Stimulated activated CD4-positive, alpha-beta T cell treated with anti-CD3 and anti-CD28 coated beads, Interleukin-1b, Interleukin-23, amount 100 ng/mL, for 4 hours (primary cell): ENCODE results near the gene KATNIP.
"Not testable (repeated sequence)": the region's sequence is repeated elsewhere in the genome, so short reads cannot be mapped to it uniquely, and the experiment has no call there.

Source experiments
- DNase-seq, 2 donors: peaks; one replicate each; pipeline ENCODE4 v3.0.0-alpha.2; 2020; ENCODE audit warnings: low read depth in 2 of 2

KATNIP gene

DNA sequence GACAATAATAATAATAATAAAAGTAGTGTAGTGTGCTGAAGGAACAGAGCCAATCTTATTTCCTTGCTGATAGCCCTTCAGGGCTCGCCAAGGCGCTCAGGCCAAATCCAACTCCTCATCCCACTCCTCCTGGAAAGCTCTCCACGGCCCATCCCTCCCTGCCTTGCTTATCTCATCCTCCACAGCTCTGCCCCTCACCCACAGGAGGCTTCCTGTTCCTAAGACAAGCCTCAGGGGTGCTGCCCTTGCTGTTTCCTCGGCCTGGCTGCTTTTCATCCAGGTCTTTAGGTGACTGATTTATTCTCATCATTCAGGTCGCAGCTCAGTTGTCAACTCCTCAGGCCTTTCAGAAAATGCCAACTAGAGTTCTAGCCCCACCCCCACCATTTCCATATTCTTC is 11.4 kb upstream of the KATNIP start:
- no peak for DNase-seq

DNA sequence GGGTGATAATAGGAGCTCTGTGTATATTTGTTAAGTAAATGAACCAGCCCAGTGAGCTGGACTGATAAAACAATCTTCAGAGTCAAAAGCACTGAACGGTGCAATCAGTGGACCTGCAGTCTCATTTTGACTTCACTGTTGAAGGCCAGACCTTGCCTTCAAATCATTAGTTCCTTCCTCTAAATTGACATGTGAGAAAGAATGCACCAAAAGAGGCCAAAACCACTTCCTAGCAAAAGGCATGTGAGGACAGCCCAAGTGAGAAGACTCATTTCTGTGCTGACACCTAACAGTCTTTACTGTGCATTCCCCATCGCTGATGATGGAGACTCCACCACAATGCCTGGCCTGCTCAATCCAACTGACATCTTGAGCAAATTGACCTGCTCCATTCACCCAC is 10.8 kb upstream of the KATNIP start:
- no peak for DNase-seq

DNA sequence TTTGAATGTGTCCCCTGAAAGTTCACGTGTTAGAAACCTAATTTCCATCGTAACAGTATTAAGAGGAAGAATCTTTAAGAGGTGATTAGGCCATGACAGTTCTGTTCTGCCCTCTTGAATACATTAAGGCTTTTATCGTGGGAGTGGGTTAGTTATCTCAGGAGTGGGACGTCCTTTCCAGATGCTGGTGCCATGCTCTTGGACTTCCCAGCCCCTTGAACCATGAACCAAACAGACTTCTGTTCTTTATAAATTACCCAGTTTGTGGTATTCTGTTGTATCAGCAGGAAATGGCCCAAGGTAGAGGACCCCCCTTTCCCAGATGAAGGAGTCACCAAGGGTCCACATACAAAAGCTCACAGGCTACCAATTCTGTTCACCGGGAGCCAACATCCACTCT is 10.3 kb upstream of the KATNIP start:
- no peak for DNase-seq

DNA sequence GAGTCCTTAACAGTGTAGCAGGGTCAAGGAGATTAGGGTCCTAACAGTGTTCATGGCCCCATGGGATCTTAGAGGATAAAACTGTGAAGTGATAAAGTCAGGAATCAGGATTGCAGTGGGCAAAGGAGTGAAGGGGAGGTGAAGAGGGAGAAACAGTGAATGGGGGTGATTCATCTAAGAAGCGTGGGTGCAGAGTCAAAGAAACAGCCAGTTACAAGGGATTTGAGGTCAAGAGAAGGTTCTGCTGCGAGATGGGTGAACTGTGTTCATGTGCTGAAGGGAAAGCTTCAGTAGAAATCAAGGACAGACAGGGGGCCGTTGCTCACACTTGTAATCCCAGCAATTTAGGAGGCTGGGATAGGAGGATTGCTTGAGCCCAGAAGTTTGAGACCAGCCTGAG is 6.1 kb upstream of the KATNIP start:
- no peak for DNase-seq

DNA sequence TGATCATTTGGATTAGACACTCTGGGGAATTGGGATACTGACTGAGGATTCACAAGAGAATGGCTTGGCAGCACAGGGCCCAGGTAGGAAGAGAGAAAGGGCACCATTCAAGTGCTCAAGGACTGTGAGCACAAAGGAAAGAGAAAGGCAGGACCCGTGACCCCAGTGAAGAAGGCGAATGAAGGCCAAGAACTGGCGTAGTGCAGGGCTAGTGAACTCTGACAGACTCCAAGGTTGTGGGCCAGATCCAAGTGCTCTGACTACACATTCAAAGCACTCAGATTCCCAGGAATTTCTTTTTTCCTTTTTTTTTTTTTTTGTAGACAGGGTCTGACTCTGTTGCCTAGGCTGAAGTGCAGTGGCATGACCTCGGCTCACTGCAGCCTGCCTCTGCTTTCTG is 5.3 kb upstream of the KATNIP start:
- DNase-seq: no peak

DNA sequence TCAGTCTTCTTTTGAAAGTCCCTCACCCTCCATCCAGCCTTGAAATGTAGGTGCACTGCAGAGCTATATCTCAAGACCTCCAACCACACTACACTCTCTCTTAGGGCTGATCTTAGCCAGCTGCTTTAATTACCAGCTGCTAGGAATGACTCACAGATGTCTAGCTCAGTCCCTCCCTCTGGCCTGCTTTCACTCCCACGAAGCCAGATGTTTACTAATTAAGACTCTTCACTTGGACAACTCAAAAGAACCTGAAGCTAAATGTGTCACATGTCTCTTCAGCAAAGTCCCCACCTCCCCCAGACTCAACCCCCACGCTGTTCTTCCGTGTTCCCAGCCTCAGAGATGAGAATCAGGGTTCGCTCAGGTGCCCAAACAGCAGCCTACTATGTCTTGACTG is 2.8 kb upstream of the KATNIP start:
- DNase-seq: no peak

DNA sequence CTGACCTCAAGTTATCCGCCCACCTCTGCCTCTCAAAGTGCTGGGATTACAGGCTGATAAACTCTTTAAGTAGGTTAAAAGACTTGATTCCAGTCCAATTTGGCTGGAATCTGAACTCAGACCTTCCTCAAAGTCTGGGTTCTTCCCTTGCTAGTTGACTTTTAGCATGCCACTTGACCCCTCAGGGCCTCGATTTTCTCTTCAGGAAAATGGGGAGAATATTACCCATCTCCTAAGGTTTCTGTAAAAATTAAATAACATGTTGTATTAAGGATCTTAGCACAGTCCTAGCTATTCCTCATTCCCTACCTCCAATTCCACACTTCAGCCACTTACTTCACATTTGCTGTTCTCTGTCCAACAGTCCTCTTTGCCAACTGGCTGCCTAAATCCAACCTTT is 2.1 kb upstream of the KATNIP start:
- no peak for DNase-seq

DNA sequence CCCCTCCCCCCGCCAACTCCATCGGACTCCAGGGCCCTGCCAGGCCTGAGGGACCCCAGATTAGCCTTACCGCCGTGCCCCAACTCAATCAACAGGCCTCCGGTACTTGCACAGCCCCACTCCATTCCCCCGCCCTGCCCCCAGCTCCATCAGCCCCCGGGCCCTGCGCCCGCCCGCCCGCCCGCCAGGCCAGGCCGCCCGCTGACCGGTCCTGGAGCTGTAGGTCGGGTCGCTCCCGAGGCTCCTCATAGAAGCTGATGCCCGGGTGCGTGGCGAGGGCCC is 539 bp upstream of the KATNIP start:
- DNase-seq: no peak

DNA sequence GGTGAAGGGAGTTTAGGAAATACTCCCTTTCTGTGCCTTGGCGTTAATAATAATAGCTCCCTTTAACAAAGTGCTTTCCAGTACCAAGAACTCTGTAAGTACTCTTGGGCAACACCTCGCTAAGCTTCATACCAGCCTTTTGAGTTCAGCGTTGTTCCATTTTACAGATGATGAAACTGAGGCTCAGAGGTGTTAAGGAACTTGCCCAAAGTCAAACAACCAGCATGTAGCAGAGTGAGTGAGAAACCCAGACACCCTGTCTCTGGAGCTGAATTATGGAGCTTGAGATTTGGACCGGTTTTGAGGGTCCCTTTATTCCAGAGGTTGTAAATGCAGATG is 607 bp downstream of the KATNIP start:
- DNase-seq: no peak

DNA sequence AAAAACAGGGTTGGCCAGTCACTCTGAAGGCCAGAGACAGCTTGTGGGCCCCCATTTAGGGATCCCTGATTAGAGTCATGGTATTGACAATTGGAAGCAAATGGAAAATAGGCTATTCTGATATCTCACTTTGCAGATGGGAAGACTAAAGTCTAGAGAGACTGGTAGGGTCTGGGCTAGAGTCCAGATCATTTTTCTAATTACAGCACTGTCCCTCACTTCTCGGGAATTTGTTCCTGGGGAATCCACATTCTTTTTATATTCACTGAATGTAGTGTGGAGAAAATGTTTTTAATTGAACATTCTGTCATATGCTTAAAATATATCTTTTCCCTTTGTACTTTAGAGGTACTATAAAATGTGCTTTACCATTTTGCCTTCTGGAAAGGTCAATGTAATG is 1.1 kb downstream of the KATNIP start:
- DNase-seq: no peak

DNA sequence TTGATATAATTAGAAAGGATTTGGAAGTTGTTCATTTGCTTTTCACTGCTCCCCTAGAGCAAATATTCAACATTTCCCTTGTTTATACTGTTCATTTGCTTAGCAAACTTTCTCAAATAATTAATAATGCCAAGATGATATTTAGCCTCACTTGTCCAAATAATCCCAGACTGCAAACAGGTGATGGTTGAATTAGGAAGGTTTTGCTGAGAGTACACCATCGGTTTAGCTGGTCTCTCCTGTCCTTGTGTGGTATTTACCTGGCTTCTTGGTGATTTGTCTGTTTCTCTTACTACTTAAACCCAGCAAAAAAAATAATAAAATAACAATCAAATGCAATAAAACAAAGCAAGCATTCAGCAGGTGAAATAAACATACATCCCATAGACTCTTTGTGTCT is 6.5 kb downstream of the KATNIP start:
- no peak for DNase-seq

DNA sequence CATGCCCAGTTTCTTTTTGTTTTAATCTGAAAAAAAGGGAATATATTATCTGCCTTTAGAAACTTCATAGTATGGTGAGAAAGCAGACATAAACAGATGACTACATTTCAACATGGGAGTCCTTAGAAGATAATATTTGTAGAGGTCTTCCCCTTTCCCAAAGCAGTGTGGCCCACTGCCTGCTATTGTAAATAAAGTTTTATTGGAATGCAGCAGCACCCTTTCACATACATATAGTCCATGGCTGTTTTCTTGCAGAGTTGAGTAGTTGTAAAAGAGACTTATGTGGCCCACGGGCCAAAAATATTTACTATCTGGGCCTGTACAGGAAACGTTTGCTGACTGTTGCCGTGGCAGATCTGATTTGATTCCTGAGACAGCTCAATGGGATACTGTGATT is 8.5 kb downstream of the KATNIP start:
- no peak for DNase-seq

DNA sequence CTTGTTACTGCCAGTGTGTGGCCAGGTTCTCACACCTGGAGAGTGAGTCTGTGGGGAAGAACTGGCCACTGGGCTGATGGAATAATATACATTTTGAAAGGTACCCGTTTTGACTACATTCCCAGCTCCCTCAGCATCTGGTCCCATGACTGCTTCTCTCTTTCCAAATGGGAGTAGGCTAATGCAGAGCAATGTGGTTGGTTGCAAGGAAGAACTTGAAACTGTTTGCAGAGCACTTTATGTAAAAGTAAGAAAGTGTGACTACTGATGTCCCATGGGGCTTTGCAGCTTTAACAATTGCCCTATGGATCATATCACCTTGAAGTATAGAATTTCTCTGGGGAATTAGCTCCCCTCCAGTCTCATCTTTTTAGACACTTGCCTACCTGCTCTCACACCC is 9.0 kb downstream of the KATNIP start:
- no peak for DNase-seq

DNA sequence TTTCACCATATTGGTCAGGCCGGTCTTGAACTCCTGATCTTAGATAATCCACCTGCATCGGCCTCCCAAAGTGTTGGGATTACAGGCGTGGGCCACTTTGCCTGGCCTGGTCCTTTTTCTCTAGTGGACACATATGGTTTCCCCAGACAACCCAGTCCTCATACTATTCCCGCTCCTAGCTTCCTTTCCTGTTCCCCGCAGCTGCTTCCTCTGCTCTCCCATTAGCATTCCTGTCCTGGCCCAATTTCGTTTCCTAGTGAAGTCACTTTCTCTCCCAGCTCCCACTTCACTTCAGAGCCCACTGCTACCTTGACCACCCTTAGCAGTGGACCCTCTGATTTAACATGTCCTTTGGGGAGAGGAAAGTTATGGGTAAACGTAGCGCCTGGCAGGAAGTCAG is 11.3 kb downstream of the KATNIP start:
- DNase-seq: no peak

DNA sequence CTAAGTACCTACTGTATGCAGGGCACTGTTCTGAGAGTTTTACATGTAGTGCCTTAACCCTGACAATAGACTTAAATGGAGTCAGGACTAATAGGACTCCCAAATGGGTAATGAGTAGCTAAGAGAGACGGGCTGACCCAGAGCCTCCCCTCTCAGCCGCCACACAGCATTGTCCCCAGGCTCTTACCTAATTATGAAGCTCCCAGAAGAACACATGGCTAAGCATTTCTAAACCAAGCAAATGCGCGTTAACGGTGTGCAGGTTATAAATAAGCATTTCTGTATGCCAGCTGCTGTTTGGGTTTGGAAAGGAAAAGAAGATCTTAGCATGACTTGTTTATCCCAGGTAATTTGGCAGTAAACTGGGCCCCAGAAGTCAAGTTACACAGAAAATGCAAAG is 14.3 kb downstream of the KATNIP start:
- DNase-seq: no peak

DNA sequence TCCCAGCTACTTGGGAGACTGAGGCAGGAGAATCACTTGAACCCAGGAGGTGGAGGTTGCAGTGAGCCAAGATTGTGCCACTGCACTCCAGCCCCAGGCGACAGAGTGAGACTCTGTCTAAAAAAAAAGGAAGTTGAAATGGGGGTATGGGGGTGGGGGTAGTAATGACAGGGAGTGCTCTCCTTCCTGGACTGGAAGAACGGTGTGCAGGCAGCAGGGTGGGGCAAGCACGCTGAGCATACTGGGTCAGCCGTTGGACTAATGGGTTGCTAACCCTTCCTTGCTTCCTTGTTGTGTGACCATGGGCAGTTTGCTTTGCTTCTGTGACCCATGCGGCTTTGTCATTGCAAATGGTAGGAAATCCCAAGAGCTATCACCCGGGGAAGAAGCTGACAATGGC is 16.5 kb downstream of the KATNIP start:
- DNase-seq: no peak

DNA sequence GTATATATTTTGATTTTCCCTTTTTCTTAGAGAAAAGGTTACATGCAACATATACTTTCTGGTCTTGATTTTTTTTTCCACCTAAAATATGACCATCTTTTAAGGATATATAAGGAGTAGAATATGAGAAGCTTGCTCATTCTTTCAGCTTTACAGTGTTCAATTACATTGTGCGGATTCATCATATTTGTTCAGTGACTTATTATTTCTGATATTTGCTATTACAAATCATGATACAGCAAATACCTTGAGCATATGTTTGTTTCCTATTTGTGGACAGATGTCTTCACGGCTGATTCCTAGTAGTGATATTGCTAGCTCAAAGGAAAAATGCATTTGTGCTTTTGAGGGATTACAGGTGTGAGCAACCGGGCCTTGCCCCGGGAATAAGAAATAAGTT is 18.1 kb downstream of the KATNIP start:
- no peak for DNase-seq

DNA sequence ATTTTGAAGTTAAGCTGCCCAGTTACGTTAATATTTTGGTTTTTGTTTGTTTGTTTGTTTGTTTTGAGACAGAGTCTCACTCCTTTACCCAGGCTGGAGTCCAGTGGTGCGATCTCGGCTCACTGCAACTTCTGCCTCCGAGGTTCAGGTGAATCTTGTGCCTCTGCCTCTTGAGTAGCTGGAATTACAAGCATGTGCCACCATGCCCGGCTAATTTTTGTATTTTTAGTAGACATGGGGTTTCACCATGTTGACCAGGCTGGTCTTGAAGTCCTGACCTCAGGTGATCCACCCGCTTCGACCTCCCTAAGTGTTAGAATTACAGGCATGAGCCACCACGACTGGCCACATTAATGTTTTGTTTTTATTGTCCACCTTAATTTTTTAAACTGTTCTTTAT is 21.0 kb downstream of the KATNIP start:
- not testable (repeated sequence) for DNase-seq

DNA sequence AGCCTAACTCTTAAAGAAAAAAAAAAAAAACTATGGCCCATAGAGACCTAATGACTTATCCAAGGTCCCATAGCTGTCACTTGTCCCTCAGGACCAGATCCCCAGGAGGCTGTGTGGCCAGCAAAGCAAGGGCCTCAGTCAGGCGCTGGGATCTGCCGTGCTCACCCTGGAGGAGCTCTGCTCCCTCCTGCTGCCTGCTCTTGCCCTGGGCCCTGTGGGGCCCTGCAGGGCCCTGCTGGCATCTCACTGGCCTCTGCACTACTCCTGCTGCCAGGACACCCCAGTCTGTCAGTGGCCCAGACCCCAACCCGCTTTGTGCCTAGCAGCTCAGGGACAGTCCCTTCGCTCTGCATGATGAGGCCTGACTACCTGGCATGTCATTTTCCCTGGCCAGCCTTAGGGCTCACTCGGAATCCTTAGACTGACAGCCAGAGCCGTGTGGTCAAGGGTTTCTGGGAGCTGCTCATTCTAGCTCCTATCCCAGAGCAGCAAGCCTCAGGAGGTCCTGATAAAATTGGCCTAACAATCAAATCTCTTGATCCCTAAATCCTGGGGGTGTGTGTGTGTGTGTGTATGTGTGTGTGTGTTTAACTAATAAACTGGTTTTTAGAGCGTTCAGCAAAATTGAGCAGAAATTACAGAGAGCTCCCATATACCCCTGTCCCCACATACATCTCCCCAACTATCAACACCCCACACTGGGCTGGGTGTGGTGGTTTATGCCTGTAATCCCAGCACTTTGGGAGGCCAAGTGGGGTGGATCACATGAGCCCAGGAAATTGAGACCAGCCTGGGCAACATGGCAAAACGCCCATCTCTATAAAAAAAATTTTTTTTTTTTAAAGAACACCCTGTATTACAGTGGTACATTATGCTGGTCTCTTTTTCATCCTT is 21.7 kb downstream of the KATNIP start:
- DNase-seq: no peak

DNA sequence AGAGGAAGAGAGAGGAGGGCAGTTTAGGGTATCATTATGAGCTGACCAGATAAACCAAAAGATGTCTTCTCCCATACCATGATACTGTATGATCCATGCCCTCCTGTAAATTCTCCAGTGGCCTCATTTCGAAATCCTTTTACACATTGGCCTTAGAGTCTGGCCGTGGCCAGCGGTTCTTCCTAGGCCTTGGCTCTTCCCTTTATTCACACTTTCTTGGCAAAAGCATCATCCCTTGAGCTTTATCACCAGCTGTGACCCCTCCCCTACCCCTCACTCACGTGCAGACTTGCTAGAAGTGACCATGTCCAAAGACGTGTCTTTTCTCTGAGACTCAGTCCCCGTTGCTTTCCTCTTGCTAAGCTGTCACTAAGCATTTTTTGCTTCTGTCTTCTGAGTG is 22.8 kb downstream of the KATNIP start:
- DNase-seq: no peak

DNA sequence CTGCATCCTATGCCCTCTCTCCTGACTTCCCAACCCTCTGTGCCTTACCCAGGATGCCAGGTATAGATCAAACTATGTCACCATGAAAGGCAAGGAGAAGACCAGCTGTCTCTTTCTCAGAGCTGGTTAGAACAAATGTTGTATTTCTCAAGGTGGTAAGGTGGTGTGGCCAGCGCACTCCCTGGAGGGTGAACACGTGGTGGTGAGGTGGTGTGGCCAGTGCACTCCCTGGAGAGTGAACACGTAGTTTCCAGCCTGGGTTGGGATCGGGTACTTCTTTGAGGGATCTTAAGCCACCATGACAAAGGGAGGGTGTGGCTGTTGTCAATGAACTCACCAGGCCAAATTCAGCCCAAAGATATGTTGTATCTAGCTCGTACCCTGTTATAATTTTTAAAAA is 26.8 kb downstream of the KATNIP start:
- no peak for DNase-seq

DNA sequence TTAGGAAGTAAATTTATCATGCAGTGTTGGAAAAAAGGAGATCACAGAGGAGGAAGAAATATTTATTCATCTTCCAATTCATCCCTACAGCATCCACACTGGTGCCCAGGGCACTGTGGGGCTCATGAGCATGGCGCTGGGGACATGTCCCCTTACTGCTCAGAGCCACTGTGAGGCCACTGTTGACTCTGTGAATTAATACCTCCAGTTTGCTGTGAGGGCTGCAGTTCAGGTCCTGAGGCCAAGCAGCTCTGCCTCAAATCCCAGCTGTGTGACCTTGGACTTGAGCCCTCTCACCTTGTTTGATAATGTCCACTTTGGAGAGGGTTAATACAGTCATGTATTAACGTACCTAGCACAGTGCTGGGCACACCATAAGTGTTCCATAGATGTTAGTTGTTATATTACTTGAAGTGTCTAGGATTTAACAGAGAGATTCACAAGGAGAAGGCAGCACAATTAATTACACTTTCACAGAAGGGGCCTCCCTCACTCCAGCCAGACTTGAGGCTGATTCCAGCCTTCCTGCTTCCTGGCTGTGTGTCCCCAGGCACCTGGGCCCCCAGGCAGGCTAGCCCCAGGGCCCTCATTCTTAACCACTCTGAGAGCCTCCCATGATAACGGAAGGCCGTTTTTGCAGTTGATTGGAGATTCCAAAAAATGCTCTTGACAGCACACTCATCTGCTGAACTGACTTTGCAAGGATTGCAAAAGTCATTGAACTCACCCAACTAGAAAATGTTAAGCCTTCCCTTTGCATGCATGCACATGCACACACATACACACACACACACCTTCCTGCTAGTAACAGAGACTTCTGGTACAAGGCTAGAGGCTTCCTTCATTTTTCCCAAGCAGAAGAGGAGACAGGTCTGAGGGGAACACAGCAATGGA is 29.4 kb downstream of the KATNIP start:
- no peak for DNase-seq

DNA sequence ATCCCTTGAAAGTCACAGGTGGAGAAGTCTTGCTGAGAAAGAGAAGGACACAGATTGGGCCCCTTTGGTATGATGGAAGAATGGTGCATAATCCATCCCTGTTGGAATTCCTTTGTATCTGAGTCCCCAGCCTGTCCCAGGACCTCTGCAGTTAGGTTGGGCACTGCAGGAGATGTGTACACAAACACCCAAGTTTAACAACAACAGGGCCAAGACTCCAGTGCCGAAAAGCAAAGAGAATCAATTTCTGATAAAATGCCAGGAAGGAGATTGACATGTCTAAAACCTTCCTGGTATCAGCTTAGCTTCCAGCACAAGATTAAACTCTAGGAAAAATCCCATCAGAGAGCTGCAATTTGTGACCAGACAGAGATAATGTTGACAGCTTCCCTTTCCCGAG is 32.9 kb downstream of the KATNIP start:
- no peak for DNase-seq

DNA sequence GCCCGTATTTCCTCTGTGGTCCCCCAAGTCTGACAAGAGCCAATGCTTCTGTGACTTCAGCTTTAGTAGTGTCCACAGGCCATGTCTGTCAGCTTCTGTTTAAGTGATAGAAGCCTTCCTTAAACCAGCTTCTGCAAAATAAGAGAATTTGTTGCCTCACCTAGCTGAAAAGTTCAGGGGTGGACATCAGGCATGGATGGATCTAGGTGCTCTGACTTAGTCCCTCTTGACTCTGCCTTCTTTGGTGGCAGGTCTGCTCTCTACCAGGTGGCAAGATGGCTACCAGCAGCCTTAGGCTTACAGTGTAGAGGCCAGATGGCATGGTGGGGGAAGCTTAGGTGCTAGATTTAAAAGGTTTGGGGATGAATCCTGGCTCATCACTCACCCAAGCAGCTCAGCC is 33.7 kb downstream of the KATNIP start:
- DNase-seq: no peak
